Measurements from ENCODE around the gene GSAP. TPM values are rescaled to one million over a fixed set of nuclear protein-coding genes. Genes with fewer than 3 reads are reported as not detected.

The GSAP gene
- polyA plus RNA-seq, 1 of the 3 experiments (the other 2 are of a cell fraction): 5.9 TPM

- no peak overlapping the region for H3K27ac ChIP-seq (ENCODE audit: low read depth in 2 of 2, low read length in 1 of 2)
- H3K36me3 ChIP-seq (replicated peaks in 1 of 2; ENCODE audit: control insufficient read depth in 1 of 2, insufficient read depth in 2 of 2, low read length in 1 of 2): no peaks in the 10 kb centered on the region
- H3K27me3 ChIP-seq (ENCODE audit: insufficient read depth): no peaks in the 10 kb centered on the region
- peaks cover 4% of the 10 kb centered on the region for H3F3A ChIP-seq (replicated peaks; ENCODE audit: insufficient read depth)
- no peaks in the 10 kb centered on the region for H4K20me1 ChIP-seq (ENCODE audit: insufficient read depth)
- no peak overlapping the region for H3K4me3 ChIP-seq (ENCODE audit: low read depth in 2 of 2, low read length in 1 of 2)
- H3K9ac ChIP-seq: no peak overlapping the region
- H3K4me1 ChIP-seq (ENCODE audit: control insufficient read depth in 1 of 2, insufficient read depth in 2 of 2, low read depth in 1 of 2, low read length in 1 of 2): peaks cover 0 to 6% of the 10 kb centered on the region in 2 experiments; a peak in 2 of 4 replicates
- CTCF ChIA-PET: interaction anchor here (0.9 kb wide), 1 partner anchor 11 kb away, joined by 3 read pairs; no protein-coding TSS in a partner anchor
- no peaks in the 10 kb centered on the region for H3K9me2 ChIP-seq
- H2AFZ ChIP-seq (ENCODE audit: low read depth): no peak overlapping the region
- TF ChIP-seq NFIC (IDR thresholded peaks at IDR 0.05; ENCODE audit: borderline replicate concordance): no peak
- TF ChIP-seq RXRA (IDR thresholded peaks at IDR 0.05; ENCODE audit: borderline replicate concordance, low read depth): no peak
- TF ChIP-seq JUND (IDR thresholded peaks at IDR 0.05): no peak
- no peak for TF ChIP-seq EP300 (IDR thresholded peaks at IDR 0.05; ENCODE audit: borderline replicate concordance in 1 of 2, low read depth in 1 of 2, low read length in 1 of 2)
- TF ChIP-seq ELF1 (IDR thresholded peaks at IDR 0.05): no peak
- TF ChIP-seq TAF1 (IDR thresholded peaks at IDR 0.05; ENCODE audit: borderline replicate concordance, low read depth, low read length): no peak
- TF ChIP-seq FOSL2 (IDR thresholded peaks at IDR 0.05; ENCODE audit: borderline replicate concordance, low read depth): no peak
- TF ChIP-seq CHD2 (IDR thresholded peaks at IDR 0.05; ENCODE audit: low read length, partially characterized antibody): no peak
- TF ChIP-seq SIN3A (IDR thresholded peaks at IDR 0.05; ENCODE audit: borderline replicate concordance, low read depth, low read length): no peak
- TF ChIP-seq YY1 (IDR thresholded peaks at IDR 0.05; ENCODE audit: low read depth): no peak
- no peak for TF ChIP-seq USF2 (IDR thresholded peaks at IDR 0.05; ENCODE audit: borderline replicate concordance, low read depth, low read length)
- no peak for TF ChIP-seq NRF1 (IDR thresholded peaks at IDR 0.05; ENCODE audit: low read depth, low read length)
- no peak for TF ChIP-seq RAD21 (IDR thresholded peaks at IDR 0.05; ENCODE audit: low read length)
- TF ChIP-seq, protein P1, sequence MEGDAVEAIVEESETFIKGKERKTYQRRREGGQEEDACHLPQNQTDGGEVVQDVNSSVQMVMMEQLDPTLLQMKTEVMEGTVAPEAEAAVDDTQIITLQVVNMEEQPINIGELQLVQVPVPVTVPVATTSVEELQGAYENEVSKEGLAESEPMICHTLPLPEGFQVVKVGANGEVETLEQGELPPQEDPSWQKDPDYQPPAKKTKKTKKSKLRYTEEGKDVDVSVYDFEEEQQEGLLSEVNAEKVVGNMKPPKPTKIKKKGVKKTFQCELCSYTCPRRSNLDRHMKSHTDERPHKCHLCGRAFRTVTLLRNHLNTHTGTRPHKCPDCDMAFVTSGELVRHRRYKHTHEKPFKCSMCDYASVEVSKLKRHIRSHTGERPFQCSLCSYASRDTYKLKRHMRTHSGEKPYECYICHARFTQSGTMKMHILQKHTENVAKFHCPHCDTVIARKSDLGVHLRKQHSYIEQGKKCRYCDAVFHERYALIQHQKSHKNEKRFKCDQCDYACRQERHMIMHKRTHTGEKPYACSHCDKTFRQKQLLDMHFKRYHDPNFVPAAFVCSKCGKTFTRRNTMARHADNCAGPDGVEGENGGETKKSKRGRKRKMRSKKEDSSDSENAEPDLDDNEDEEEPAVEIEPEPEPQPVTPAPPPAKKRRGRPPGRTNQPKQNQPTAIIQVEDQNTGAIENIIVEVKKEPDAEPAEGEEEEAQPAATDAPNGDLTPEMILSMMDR (IDR thresholded peaks at IDR 0.05): no peak
- POLR2A ChIA-PET: no interaction called here
- no peaks in the 10 kb centered on the region for H3K9me3 ChIP-seq
- no peaks in the 10 kb centered on the region for H3K79me2 ChIP-seq (ENCODE audit: insufficient read depth)
- WGBS (ENCODE audit: low lambda C conversion rate): 90% methylated on average over 3 of the region's 3 CpGs
- no peak overlapping the region for H3K4me2 ChIP-seq
- no peak for DNase-seq
These were observed 42.6 kb upstream of the GSAP start for GRCh38 chr7:77458786-77459185.

DNA sequence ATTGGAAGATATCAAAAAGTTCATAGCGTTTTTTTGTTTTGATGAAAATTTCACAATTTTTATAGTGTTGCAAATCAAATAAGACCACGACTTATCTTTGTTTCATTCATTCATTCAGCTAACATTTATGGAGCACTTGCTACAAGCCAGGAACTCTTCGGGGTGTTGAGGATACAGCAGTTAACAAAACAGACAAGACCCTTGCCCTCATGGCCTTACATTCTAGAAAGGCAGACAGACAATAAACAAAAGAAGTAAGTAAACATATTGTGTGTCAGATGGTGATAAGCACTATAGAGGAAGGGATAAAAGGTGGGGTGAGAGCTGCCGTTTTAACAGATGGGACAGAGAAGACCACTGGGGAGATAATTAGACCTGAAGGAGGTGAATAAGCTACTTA lies 41.6 kb upstream of the GSAP start:
- no peak for DNase-seq
- H3K4me2 ChIP-seq: no peak overlapping the region
- H3K79me2 ChIP-seq (ENCODE audit: insufficient read depth): no peaks in the 10 kb centered on the region
- no peak overlapping the region for H2AFZ ChIP-seq (ENCODE audit: low read depth)
- TF ChIP-seq TAF1 (IDR thresholded peaks at IDR 0.05; ENCODE audit: borderline replicate concordance, low read depth, low read length): no peak
- no peak for TF ChIP-seq TEAD4 (IDR thresholded peaks at IDR 0.05; ENCODE audit: borderline replicate concordance, insufficient read depth)
- no peak for TF ChIP-seq CHD2 (IDR thresholded peaks at IDR 0.05; ENCODE audit: low read length, partially characterized antibody)
- no peak for TF ChIP-seq FOXJ3 (CRISPR knock-in tag; IDR thresholded peaks at IDR 0.05)
- TF ChIP-seq MEF2A (IDR thresholded peaks at IDR 0.05; ENCODE audit: borderline replicate concordance, low read depth): no peak
- no peak for TF ChIP-seq POLR2AphosphoS5 (IDR thresholded peaks at IDR 0.05; ENCODE audit: low read depth, low read length)
- TF ChIP-seq, protein P2, sequence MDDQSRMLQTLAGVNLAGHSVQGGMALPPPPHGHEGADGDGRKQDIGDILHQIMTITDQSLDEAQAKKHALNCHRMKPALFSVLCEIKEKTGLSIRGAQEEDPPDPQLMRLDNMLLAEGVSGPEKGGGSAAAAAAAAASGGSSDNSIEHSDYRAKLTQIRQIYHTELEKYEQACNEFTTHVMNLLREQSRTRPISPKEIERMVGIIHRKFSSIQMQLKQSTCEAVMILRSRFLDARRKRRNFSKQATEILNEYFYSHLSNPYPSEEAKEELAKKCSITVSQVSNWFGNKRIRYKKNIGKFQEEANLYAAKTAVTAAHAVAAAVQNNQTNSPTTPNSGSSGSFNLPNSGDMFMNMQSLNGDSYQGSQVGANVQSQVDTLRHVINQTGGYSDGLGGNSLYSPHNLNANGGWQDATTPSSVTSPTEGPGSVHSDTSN (IDR thresholded peaks at IDR 0.05): no peak
- no peak for TF ChIP-seq RAD21 (IDR thresholded peaks at IDR 0.05; ENCODE audit: low read length)
- TF ChIP-seq USF2 (IDR thresholded peaks at IDR 0.05; ENCODE audit: borderline replicate concordance, low read depth, low read length): no peak
- no peak for TF ChIP-seq ZBTB33 (IDR thresholded peaks at IDR 0.05; ENCODE audit: borderline replicate concordance, low read depth)
- TF ChIP-seq EZH2phosphoT487 (IDR thresholded peaks at IDR 0.05; ENCODE audit: borderline replicate concordance, low read depth): no peak
- TF ChIP-seq TCF12 (IDR thresholded peaks at IDR 0.05): no peak
- 68% methylated on average over 4 of the region's 4 CpGs for WGBS (ENCODE audit: low lambda C conversion rate)
- POLR2A ChIA-PET: no interaction called here
- no peak overlapping the region for H3K9ac ChIP-seq
- CTCF ChIA-PET: interaction anchor here (0.9 kb wide), 1 partner anchor 12 kb away, joined by 3 read pairs; no protein-coding TSS in a partner anchor
- no peaks in the 10 kb centered on the region for H3K27me3 ChIP-seq (ENCODE audit: insufficient read depth)
- no peaks in the 10 kb centered on the region for H3K36me3 ChIP-seq (replicated peaks in 1 of 2; ENCODE audit: control insufficient read depth in 1 of 2, insufficient read depth in 2 of 2, low read length in 1 of 2)
- no peak overlapping the region for H3K27ac ChIP-seq (ENCODE audit: low read depth in 2 of 2, low read length in 1 of 2)
- H3F3A ChIP-seq (replicated peaks; ENCODE audit: insufficient read depth): peaks cover 4% of the 10 kb centered on the region
- no peak overlapping the region for H3K4me3 ChIP-seq (ENCODE audit: low read depth in 2 of 2, low read length in 1 of 2)
- H3K4me1 ChIP-seq (ENCODE audit: control insufficient read depth in 1 of 2, insufficient read depth in 2 of 2, low read depth in 1 of 2, low read length in 1 of 2): peaks cover 0 to 6% of the 10 kb centered on the region in 2 experiments; a peak in 2 of 4 replicates
- H3K9me3 ChIP-seq: no peaks in the 10 kb centered on the region
- H3K9me2 ChIP-seq: no peaks in the 10 kb centered on the region
- H4K20me1 ChIP-seq (ENCODE audit: insufficient read depth): no peaks in the 10 kb centered on the region
